Activated CD8-positive, alpha-beta T cell treated with anti-CD3 and anti-CD28 coated beads for 36 hours (primary cell): Measurements from ENCODE around the gene ADAM22. TPM values are rescaled to one million over a fixed set of nuclear protein-coding genes. Genes with fewer than 3 reads are reported as not detected.

ENCODE experiments used
- ATAC-seq: fragments of 200-7000 bp; cut with Tn5 transposase; one replicate; pipeline ENCODE4 v1.10.0; 2021; ENCODE audit warnings: mild to moderate bottlenecking, moderate library complexity
- CTCF ChIA-PET: fragments of 350-600 bp; sonication (Branson Sonifier 250); formaldehyde crosslinking; loops from one replicate; lab custom pipeline; 2021; ENCODE audit warnings: antibody characterized with exemption; lab: Charles Lee
- POLR2A ChIA-PET: fragments of 350-600 bp; sonication (Branson Sonifier 250); formaldehyde crosslinking; loops from one replicate; lab custom pipeline; 2021; ENCODE audit warnings: antibody characterized with exemption; lab: Charles Lee
- DNase-seq: peaks from one replicate; pipeline ENCODE4 v3.0.0-alpha.2; 2020
- H3K27ac Mint-ChIP-seq: one replicate; pipeline ENCODE4 v1.8.0; 2021; ENCODE audit warnings: mild to moderate bottlenecking, mixed read lengths
- H3K27me3 Mint-ChIP-seq: one replicate; pipeline ENCODE4 v1.8.0; 2021; ENCODE audit warnings: mixed read lengths
- H3K36me3 Mint-ChIP-seq: one replicate; pipeline ENCODE4 v1.8.0; 2021; ENCODE audit warnings: low read depth, mixed read lengths
- H3K4me1 Mint-ChIP-seq: one replicate; pipeline ENCODE4 v1.8.0; 2021; ENCODE audit warnings: low read depth, mixed read lengths
- H3K4me3 Mint-ChIP-seq: one replicate; pipeline ENCODE4 v1.8.0; 2021; ENCODE audit warnings: mild to moderate bottlenecking, moderate library complexity, mixed read lengths
- H3K9me3 Mint-ChIP-seq: one replicate; pipeline ENCODE4 v1.8.0; 2021; ENCODE audit warnings: mixed read lengths
- intact Hi-C: fragments of 100-400 bp; cut with micrococcal nuclease; formaldehyde crosslinking; loops from one replicate; pipeline ENCODE4 v1.10.0; 2022
- total RNA-seq, 2 experiments: library from RNA; stranded (reverse); gene quantifications; one replicate each; pipeline ENCODE4 v1.2.3, GENCODE V29; 2021
- TF ChIP-seq, protein P1 (sequence below): fragments of 200-600 bp; IDR thresholded peaks from one replicate; pipeline ENCODE4 v1.8.0; 2022; ENCODE audit warnings: antibody characterized with exemption, mild to moderate bottlenecking

Gene ADAM22
- total RNA-seq, 2 experiments from 2014 or later: 2.3 to 3.0 TPM

DNA sequence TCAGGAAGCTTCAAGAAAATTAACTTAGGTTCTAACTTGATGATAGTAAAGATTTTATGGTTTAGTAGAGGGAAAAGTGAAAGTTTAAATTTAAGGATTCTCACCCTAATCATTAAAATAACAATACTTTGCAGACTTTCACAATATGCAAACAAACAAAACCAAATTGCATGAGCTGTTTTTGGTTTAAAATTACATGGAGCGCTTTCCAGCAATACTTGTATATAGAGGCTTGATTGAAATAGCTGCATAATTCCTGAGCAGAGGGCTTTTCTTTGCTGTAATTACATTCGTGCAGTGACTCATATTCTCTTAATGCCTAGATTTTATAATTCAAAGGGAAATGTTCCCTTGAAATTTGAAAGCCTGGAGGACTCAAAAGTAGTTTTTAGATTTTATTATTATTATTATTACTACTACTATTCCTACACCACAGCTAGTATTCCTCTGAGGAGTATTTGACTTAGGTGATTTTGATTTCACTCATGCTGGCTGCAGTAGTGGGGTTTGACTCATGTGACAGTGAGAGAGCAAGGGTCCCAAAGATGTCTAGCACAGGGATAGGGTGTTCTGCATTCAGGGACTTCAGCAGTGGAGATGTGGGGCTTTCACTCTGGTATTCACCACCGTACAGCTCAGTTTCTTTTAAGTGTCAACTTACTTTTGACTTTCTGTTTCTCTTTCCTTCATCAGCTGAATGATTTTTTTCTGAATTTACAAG, 138.1 kb downstream of the ADAM22 start:
- POLR2A ChIA-PET: interaction anchor here (0.6 kb wide), 1 partner anchor 12 kb away, joined by 3 read pairs; no protein-coding TSS in a partner anchor
- CTCF ChIA-PET: no interaction called here
- no peak for DNase-seq
- Mint-ChIP-seq H3K27ac (no peak overlapping the region), H3K4me1 (peaks cover 5% of the 10 kb centered on the region), H3K27me3 (no peaks in the 10 kb centered on the region), H3K4me3 (no peak overlapping the region), H3K36me3 (peaks cover 8% of the 10 kb centered on the region), H3K9me3 (no peaks in the 10 kb centered on the region)
- no peak for ATAC-seq
- TF ChIP-seq, protein P1, sequence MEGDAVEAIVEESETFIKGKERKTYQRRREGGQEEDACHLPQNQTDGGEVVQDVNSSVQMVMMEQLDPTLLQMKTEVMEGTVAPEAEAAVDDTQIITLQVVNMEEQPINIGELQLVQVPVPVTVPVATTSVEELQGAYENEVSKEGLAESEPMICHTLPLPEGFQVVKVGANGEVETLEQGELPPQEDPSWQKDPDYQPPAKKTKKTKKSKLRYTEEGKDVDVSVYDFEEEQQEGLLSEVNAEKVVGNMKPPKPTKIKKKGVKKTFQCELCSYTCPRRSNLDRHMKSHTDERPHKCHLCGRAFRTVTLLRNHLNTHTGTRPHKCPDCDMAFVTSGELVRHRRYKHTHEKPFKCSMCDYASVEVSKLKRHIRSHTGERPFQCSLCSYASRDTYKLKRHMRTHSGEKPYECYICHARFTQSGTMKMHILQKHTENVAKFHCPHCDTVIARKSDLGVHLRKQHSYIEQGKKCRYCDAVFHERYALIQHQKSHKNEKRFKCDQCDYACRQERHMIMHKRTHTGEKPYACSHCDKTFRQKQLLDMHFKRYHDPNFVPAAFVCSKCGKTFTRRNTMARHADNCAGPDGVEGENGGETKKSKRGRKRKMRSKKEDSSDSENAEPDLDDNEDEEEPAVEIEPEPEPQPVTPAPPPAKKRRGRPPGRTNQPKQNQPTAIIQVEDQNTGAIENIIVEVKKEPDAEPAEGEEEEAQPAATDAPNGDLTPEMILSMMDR: no peak
- intact Hi-C loops: no loop called here

DNA sequence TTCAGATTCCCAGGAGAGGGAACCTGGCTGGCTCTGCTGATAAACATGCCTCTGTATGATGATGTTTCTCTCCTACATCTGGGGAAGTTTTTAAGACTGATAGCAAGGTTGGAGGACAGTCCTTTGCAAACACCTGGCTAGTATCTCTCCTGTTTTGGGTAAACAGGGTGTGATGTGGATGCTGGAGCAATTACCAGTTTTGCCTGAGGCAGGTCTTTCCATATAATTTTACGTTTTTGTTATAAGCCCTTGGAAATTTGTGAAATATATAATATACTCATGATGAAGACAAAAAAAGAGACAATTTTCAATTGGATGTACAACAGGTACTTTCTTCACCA, 138.6 kb downstream of the ADAM22 start:
- intact Hi-C loops: no loop called here
- DNase-seq (no peak), ATAC-seq (no peak)
- POLR2A ChIA-PET: interaction anchor here (0.6 kb wide), 1 partner anchor 12 kb away, joined by 3 read pairs; no protein-coding TSS in a partner anchor
- Mint-ChIP-seq H3K4me1 (peaks cover 5% of the 10 kb centered on the region), H3K4me3 (no peak overlapping the region), H3K36me3 (peaks cover 12% of the 10 kb centered on the region), H3K27ac (no peak overlapping the region), H3K9me3 (no peaks in the 10 kb centered on the region), H3K27me3 (no peaks in the 10 kb centered on the region)
- CTCF ChIA-PET: no interaction called here
- TF ChIP-seq, protein P1: no peak

- Mint-ChIP-seq H3K36me3 (peaks cover 16% of the 10 kb centered on the region), H3K4me1 (peaks cover 5% of the 10 kb centered on the region), H3K9me3 (peaks cover 1% of the 10 kb centered on the region), H3K4me3 (no peak overlapping the region), H3K27me3 (no peaks in the 10 kb centered on the region), H3K27ac (no peak overlapping the region)
- no peak for ATAC-seq
- ChIA-PET CTCF (no interaction called here), POLR2A (interaction anchor here (0.8 kb wide), 1 partner anchor 11 kb away, joined by 3 read pairs; no protein-coding TSS in a partner anchor)
- DNase-seq: no peak
- intact Hi-C loops: no loop called here
- TF ChIP-seq, protein P1: no peak
These were observed 139.6 kb downstream of the ADAM22 start for GRCh38 chr7:88073626-88074025.

DNA sequence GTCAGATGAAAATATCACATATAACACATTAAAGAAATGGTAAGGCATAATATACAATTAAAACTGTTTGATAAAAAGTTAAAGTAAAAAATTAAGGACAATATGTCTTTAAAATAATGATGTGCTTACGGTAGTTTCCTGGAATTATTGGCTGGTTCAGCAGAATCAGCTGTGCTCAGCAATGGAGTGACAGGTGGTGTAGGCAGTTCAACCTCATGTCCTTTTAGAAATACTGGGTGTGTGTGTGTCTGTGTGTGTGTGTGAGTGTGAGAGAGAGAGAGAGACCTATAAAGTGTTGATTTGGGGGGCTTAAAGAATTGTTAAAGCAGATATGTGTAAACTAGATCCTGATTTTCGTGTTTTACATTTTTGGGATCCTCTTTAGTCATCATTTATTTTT, 141.2 kb downstream of the ADAM22 start:
- no peak for ATAC-seq
- peaks cover 6% of the 10 kb centered on the region for H3K9me3 Mint-ChIP-seq
- TF ChIP-seq, protein P1: no peak
- H3K4me3 Mint-ChIP-seq: no peak overlapping the region
- H3K27ac Mint-ChIP-seq: no peak overlapping the region
- H3K27me3 Mint-ChIP-seq: no peaks in the 10 kb centered on the region
- POLR2A ChIA-PET: no interaction called here
- H3K36me3 Mint-ChIP-seq: peaks cover 18% of the 10 kb centered on the region
- peaks cover 5% of the 10 kb centered on the region for H3K4me1 Mint-ChIP-seq
- intact Hi-C loops: no loop called here
- DNase-seq: no peak
- CTCF ChIA-PET: no interaction called here

- DNase-seq (no peak), ATAC-seq (no peak)
- intact Hi-C loops: no loop called here
- H3K4me3 Mint-ChIP-seq: no peak overlapping the region
- H3K9me3 Mint-ChIP-seq: peaks cover 6% of the 10 kb centered on the region
- CTCF ChIA-PET: no interaction called here
- POLR2A ChIA-PET: interaction anchor here (0.7 kb wide), 1 partner anchor 12 kb away, joined by 3 read pairs; no protein-coding TSS in a partner anchor
- no peak overlapping the region for H3K27ac Mint-ChIP-seq
- no peaks in the 10 kb centered on the region for H3K4me1 Mint-ChIP-seq
- TF ChIP-seq, protein P1: no peak
- no peaks in the 10 kb centered on the region for H3K27me3 Mint-ChIP-seq
- H3K36me3 Mint-ChIP-seq: peaks cover 2% of the 10 kb centered on the region
These were observed 149.8 kb downstream of the ADAM22 start for GRCh38 chr7:88083883-88084282.
